ENCODE data around the gene SPTSSB. TPM values are rescaled to one million over a fixed set of nuclear protein-coding genes. Genes with fewer than 3 reads are reported as not detected.

Gene SPTSSB
- total and polyA plus RNA-seq, 7 donors, result 0.03 to 1.2 (median 0.12) TPM; not detected in 3

GRCh38 chr3:161351330-161351729 lies 20.0 kb downstream of the SPTSSB start:
- Histone ChIP-seq H3K27ac (no peak overlapping the region), H3K27me3 (ENCODE audit: insufficient read depth in 3 of 3, low read length in 2 of 3) (peaks cover 0 to 3% (median 0%) of the 10 kb centered on the region in 3 donors), H3K4me1 (no peaks in the 10 kb centered on the region), H3K4me3 (no peak overlapping the region), H3K9me3 (no peaks in the 10 kb centered on the region), H3K36me3 (ENCODE audit: insufficient read depth in 1 of 2, low read depth in 1 of 2) (no peaks in the 10 kb centered on the region)
- DNase-seq (no peak), ATAC-seq (no peak)
- no peak for TF ChIP-seq CTCF (IDR thresholded peaks at IDR 0.05)
- 61 to 91% (median 89%) methylated on average over 1 of the region's 1 CpG for WGBS, 3 donors
- intact Hi-C loops (cut with DNase I), result no loop called here

DNA sequence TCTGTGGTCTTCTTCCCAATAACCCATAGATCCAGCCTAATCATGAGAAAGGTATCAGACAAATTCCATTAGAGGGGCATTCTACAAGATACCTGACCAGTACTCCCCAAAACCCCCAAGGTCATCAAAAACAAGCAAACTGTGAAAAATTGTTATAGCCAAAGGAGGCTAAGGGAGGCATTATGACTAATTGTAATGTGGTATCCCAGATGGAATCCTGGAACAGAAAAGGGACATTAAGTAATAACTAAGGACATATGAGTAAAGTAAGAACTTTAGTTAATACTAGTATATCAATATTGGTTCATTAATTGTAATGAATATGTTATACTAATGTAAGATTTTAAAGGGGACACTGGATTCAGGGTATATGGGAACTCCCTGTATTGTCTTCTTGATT lies 20.4 kb downstream of the SPTSSB start:
- ATAC-seq (no peak), DNase-seq (no peak)
- no peaks in the 10 kb centered on the region for H3K36me3 ChIP-seq (ENCODE audit: insufficient read depth in 1 of 2, low read depth in 1 of 2)
- H3K4me1 ChIP-seq, result no peaks in the 10 kb centered on the region
- H3K27ac ChIP-seq, result no peak overlapping the region
- no peak for TF ChIP-seq CTCF (IDR thresholded peaks at IDR 0.05)
- no peak overlapping the region for H3K4me3 ChIP-seq
- intact Hi-C loops (cut with DNase I), result no loop called here
- H3K27me3 ChIP-seq (ENCODE audit: insufficient read depth in 3 of 3, low read length in 2 of 3), result peaks cover 0 to 3% (median 0%) of the 10 kb centered on the region in 3 donors
- no peaks in the 10 kb centered on the region for H3K9me3 ChIP-seq

DNA sequence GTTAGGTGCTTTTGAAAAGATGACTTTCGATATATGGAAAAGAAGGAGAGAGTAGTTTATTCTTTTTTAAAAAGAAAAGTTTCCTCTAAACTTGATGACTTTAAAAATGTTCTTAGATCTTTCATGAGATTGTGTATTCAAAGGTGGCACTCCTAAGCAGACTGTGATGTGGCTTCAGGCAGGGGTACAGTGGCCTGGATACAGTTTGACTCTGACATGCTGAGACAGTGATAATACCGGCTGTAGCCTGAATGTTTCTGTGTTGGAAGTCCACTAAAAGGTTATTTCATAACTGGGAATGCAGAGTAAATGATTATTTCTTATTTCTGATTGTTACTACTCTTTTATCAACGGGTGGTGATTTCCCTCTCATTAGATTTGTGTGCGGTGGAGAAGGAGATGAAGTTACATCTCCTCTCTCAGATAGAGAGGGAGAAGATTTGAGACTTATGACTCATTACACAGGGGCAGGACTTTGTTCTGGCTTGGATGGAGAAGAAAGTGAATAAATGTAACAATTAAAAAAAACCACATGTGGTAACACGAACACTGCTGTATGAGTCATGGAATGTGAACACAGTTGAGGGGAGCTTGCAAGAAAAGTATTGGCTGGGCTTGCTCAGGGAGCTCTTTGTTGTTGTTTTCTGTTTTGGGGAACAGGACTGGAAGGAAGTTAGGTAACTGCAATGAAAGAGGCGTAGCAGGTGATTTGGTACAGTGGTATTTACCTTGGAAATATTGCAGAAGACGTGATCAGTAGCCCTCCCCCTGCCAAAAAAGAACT lies 21.6 kb downstream of the SPTSSB start:
- no peak overlapping the region for H3K27ac ChIP-seq
- 58 to 65% (median 64%) methylated on average over 7 of the region's 7 CpGs for WGBS, 3 donors
- ATAC-seq (peak in 2 of 4 donors; percentile 24 to 37), DNase-seq (no peak)
- intact Hi-C loops (cut with DNase I), result no loop called here
- peaks cover 0 to 3% (median 0%) of the 10 kb centered on the region in 3 donors for H3K27me3 ChIP-seq (ENCODE audit: insufficient read depth in 3 of 3, low read length in 2 of 3)
- H3K4me1 ChIP-seq, result no peaks in the 10 kb centered on the region
- TF ChIP-seq CTCF (IDR thresholded peaks at IDR 0.05), result no peak
- H3K4me3 ChIP-seq, result no peak overlapping the region
- H3K36me3 ChIP-seq (ENCODE audit: insufficient read depth in 1 of 2, low read depth in 1 of 2), result no peaks in the 10 kb centered on the region
- H3K9me3 ChIP-seq, result no peaks in the 10 kb centered on the region

DNA sequence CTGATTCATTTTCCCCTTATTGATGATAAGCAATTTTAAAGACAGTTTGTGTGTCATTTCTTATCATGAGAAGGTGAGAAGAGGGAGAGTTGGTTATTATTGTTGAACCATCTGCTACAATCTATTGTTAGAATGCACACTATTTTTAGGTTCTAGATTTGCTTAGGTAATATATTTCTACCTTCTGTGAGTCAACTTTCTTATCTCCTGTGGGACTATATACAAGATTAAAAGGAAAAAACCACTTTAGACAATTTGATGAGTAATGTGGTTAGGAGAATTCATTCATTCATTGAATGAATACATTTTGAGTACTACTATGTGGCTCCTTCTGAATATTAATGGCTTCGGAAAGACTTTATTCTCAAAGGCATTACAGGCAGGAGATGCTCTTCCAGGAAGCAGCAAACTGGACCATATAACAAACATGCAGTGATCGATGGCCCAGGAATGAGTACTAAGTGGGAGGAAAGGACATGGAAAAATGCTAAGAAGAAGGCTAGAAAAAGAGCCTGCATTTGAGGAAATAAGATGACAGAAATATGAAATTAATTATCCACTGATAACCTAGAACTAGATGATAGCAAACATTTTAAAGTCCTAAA lies 22.4 kb downstream of the SPTSSB start:
- intact Hi-C loops (cut with DNase I), result no loop called here
- 73 to 79% (median 75%) methylated on average over 2 of the region's 2 CpGs for WGBS, 3 donors
- no peak for TF ChIP-seq CTCF (IDR thresholded peaks at IDR 0.05)
- Histone ChIP-seq H3K4me3 (no peak overlapping the region), H3K27me3 (ENCODE audit: insufficient read depth in 3 of 3, low read length in 2 of 3) (peaks cover 0 to 3% (median 0%) of the 10 kb centered on the region in 3 donors), H3K9me3 (no peaks in the 10 kb centered on the region), H3K27ac (no peak overlapping the region), H3K36me3 (ENCODE audit: insufficient read depth in 1 of 2, low read depth in 1 of 2) (no peaks in the 10 kb centered on the region), H3K4me1 (no peaks in the 10 kb centered on the region)
- ATAC-seq (no peak), DNase-seq (no peak)
